Skeletal muscle tissue (tissue), 4 donors: Measurements from ENCODE around the gene KCNK16. TPM values are rescaled to one million over a fixed set of nuclear protein-coding genes. Genes with fewer than 3 reads are reported as not detected.
"Not testable (repeated sequence)": the region's sequence is repeated elsewhere in the genome, so short reads cannot be mapped to it uniquely, and the experiment has no call there.

Source experiments
- H3K27ac ChIP-seq: one replicate; pipeline ENCODE4 v1.7.0; 2013; ENCODE audit warnings: mild to moderate bottlenecking, low read depth, low read length, inconsistent platforms
- H3K27me3 ChIP-seq, 3 donors: one replicate each; pipeline ENCODE4 v1.7.0; 2013; ENCODE audit warnings: low read length in 3 of 3; ENCODE audit not compliant: control insufficient read depth in 3 of 3, insufficient read depth in 3 of 3
- H3K36me3 ChIP-seq, 3 donors: one replicate each; pipeline ENCODE4 v1.7.0; 2013; ENCODE audit warnings: low read length in 3 of 3; ENCODE audit not compliant: control insufficient read depth in 3 of 3, insufficient read depth in 3 of 3
- H3K4me1 ChIP-seq, 3 donors: one replicate each; pipeline ENCODE4 v1.7.0; 2013; ENCODE audit warnings: low read length in 3 of 3, mild to moderate bottlenecking in 3 of 3; ENCODE audit not compliant: control insufficient read depth in 3 of 3, insufficient read depth in 3 of 3
- H3K4me3 ChIP-seq, 3 donors: one replicate each; pipeline ENCODE4 v1.7.0; 2013; ENCODE audit warnings: low read length in 3 of 3
- H3K9ac ChIP-seq, 3 donors: one replicate each; pipeline ENCODE4 v1.7.0; 2013; ENCODE audit warnings: low read length in 3 of 3, mild to moderate bottlenecking in 3 of 3, moderate library complexity in 2 of 3, low read depth in 1 of 3
- H3K9me3 ChIP-seq, 3 donors: one replicate each; pipeline ENCODE4 v1.7.0; 2013; ENCODE audit warnings: low read length in 3 of 3; ENCODE audit not compliant: control insufficient read depth in 3 of 3
- total RNA-seq: library from RNA; depleted of rRNA; stranded (reverse); fragments of >200 nt; gene quantifications from one replicate; pipeline ENCODE4 v1.2.3, GENCODE V29; 2014
- donor health status: Osteomylitis.

The KCNK16 gene
- total RNA-seq, 1 donor from 2014 or later, result not detected

GRCh38 chr6:39300739-39301138 lies 21.8 kb downstream of the KCNK16 start:
- Histone ChIP-seq H3K27me3 (peaks cover 0 to 22% (median 9%) of the 10 kb centered on the region in 3 donors), H3K4me3 (no peak overlapping the region), H3K9ac (no peak overlapping the region)

GRCh38 chr6:39298061-39298460 lies 24.4 kb downstream of the KCNK16 start:
- no peak overlapping the region for H3K4me3 ChIP-seq
- H3K27ac ChIP-seq, result no peak overlapping the region
- H3K4me1 ChIP-seq, result peaks cover 0 to 8% (median 3%) of the 10 kb centered on the region in 3 donors
- H3K36me3 ChIP-seq, result no peaks in the 10 kb centered on the region
- peaks cover 0 to 23% (median 10%) of the 10 kb centered on the region in 3 donors for H3K27me3 ChIP-seq
- H3K9ac ChIP-seq, result no peak overlapping the region
- no peaks in the 10 kb centered on the region for H3K9me3 ChIP-seq

More at GRCh38 chr6:39300739-39301138, 21.8 kb downstream of the KCNK16 start:
- Histone ChIP-seq H3K36me3 (no peaks in the 10 kb centered on the region), H3K4me1 (peaks cover 0 to 9% (median 3%) of the 10 kb centered on the region in 3 donors), H3K27ac (no peak overlapping the region), H3K9me3 (no peaks in the 10 kb centered on the region)

GRCh38 chr6:39296745-39297640 lies 25.5 kb downstream of the KCNK16 start:
- H3K27me3 ChIP-seq, result peaks cover 0 to 22% (median 13%) of the 10 kb centered on the region in 3 donors
- no peak overlapping the region for H3K27ac ChIP-seq
- H3K36me3 ChIP-seq, result no peaks in the 10 kb centered on the region

GRCh38 chr6:39295611-39296011 lies 26.9 kb downstream of the KCNK16 start:
- Histone ChIP-seq H3K4me1 (peaks cover 0 to 5% (median 3%) of the 10 kb centered on the region in 3 donors), H3K27ac (no peak overlapping the region), H3K4me3 (no peak overlapping the region), H3K9ac (no peak overlapping the region), H3K9me3 (no peaks in the 10 kb centered on the region), H3K27me3 (peaks cover 0 to 18% (median 13%) of the 10 kb centered on the region in 3 donors), H3K36me3 (no peaks in the 10 kb centered on the region)

More at GRCh38 chr6:39296745-39297640, 25.5 kb downstream of the KCNK16 start:
- Histone ChIP-seq H3K4me3 (no peak overlapping the region), H3K9ac (no peak overlapping the region), H3K4me1 (peaks cover 0 to 5% (median 3%) of the 10 kb centered on the region in 3 donors), H3K9me3 (no peaks in the 10 kb centered on the region)

- H3K27ac ChIP-seq, result no peak overlapping the region
- H3K27me3 ChIP-seq, result peaks cover 0 to 18% (median 13%) of the 10 kb centered on the region in 3 donors
- no peak overlapping the region for H3K9ac ChIP-seq
- no peak overlapping the region for H3K4me3 ChIP-seq
- H3K4me1 ChIP-seq, result peaks cover 0 to 5% (median 3%) of the 10 kb centered on the region in 3 donors
- no peaks in the 10 kb centered on the region for H3K36me3 ChIP-seq
- H3K9me3 ChIP-seq, result no peaks in the 10 kb centered on the region
These were observed 27.6 kb downstream of the KCNK16 start for GRCh38 chr6:39294899-39295298.

- Histone ChIP-seq H3K9ac (no peak overlapping the region), H3K27me3 (peaks cover 0 to 18% (median 13%) of the 10 kb centered on the region in 3 donors), H3K27ac (no peak overlapping the region), H3K9me3 (no peaks in the 10 kb centered on the region), H3K36me3 (no peaks in the 10 kb centered on the region), H3K4me1 (peaks cover 0 to 5% (median 3%) of the 10 kb centered on the region in 3 donors), H3K4me3 (no peak overlapping the region)
These were observed 28.4 kb downstream of the KCNK16 start for GRCh38 chr6:39294133-39294532.

GRCh38 chr6:39292637-39293036 lies 29.9 kb downstream of the KCNK16 start:
- H3K27ac ChIP-seq, result no peak overlapping the region
- no peak overlapping the region for H3K4me3 ChIP-seq
- H3K4me1 ChIP-seq, result peaks cover 0 to 5% (median 3%) of the 10 kb centered on the region in 3 donors
- H3K9me3 ChIP-seq, result no peaks in the 10 kb centered on the region
- H3K9ac ChIP-seq, result no peak overlapping the region
- H3K27me3 ChIP-seq, result peaks cover 0 to 12% (median 6%) of the 10 kb centered on the region in 3 donors
- H3K36me3 ChIP-seq, result no peaks in the 10 kb centered on the region

- no peak overlapping the region for H3K27ac ChIP-seq
- H3K4me1 ChIP-seq, result no peaks in the 10 kb centered on the region
- no peaks in the 10 kb centered on the region for H3K36me3 ChIP-seq
- no peak overlapping the region for H3K9ac ChIP-seq
- no peaks in the 10 kb centered on the region for H3K9me3 ChIP-seq
- no peak overlapping the region for H3K4me3 ChIP-seq
- peaks cover 0 to 6% (median 5%) of the 10 kb centered on the region in 3 donors for H3K27me3 ChIP-seq
These were observed 33.0 kb downstream of the KCNK16 start for GRCh38 chr6:39289490-39289889.

GRCh38 chr6:39287601-39288000 lies 34.9 kb downstream of the KCNK16 start:
- no peak overlapping the region for H3K27ac ChIP-seq
- no peaks in the 10 kb centered on the region for H3K9me3 ChIP-seq
- no peak overlapping the region for H3K9ac ChIP-seq
- H3K36me3 ChIP-seq, result no peaks in the 10 kb centered on the region
- no peaks in the 10 kb centered on the region for H3K4me1 ChIP-seq
- no peak overlapping the region for H3K4me3 ChIP-seq
- peaks cover 0 to 5% (median 2%) of the 10 kb centered on the region in 3 donors for H3K27me3 ChIP-seq

- H3K27ac ChIP-seq, H3K27me3 ChIP-seq, H3K36me3 ChIP-seq: not testable (repeated sequence)
These were observed 35.9 kb downstream of the KCNK16 start for GRCh38 chr6:39286596-39286995.

More at GRCh38 chr6:39286596-39286995, 35.9 kb downstream of the KCNK16 start:
- not testable (repeated sequence) for H3K4me1 ChIP-seq, H3K9me3 ChIP-seq, H3K4me3 ChIP-seq, H3K9ac ChIP-seq
